HTERT RPE-1 (cell line): ENCODE data around the gene RBFOX1.

Source experiments
- in situ Hi-C: fragments of 300-500 bp; cut with MboI; formaldehyde crosslinking; loops from 4 replicates; pipeline ENCODE4 v1.14.3; 2020; ENCODE audit warnings: low sequenced_read_pairs

RBFOX1 gene

GRCh38 chr16:7372095-7372494, 39.5 kb downstream of the RBFOX1 start:
- in situ Hi-C loops = no loop called here

GRCh38 chr16:7373776-7374175, 41.1 kb downstream of the RBFOX1 start:
- in situ Hi-C loops = no loop called here

- in situ Hi-C loops = no loop called here
Observed at GRCh38 chr16:7374614-7375174, 42.0 kb downstream of the RBFOX1 start.

- in situ Hi-C loops = no loop called here
Observed at GRCh38 chr16:7376227-7376626, 43.6 kb downstream of the RBFOX1 start.

- in situ Hi-C loops = no loop called here
Observed at GRCh38 chr16:7377231-7377630, 44.6 kb downstream of the RBFOX1 start.

GRCh38 chr16:7378024-7378695, 45.5 kb downstream of the RBFOX1 start:
- in situ Hi-C loops = no loop called here

DNA sequence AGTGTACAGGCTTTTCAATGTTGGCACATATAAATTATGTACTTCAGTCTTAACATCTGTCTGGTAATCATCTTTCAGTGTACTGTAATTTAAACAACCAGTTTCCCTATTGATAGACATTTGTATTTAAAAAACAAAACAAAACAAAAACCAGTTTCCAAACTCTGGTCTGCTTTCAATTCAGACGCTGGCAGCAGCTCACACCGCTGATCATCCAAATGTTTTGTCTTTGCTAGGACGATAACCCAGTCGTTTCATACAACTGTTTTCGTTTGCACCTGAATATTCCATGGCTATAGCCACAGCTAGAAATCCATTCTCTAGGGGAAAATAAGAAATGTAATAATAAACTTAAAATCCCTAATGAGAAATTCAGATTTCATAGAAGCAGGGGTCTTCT, 47.8 kb downstream of the RBFOX1 start:
- in situ Hi-C loops = no loop called here

DNA sequence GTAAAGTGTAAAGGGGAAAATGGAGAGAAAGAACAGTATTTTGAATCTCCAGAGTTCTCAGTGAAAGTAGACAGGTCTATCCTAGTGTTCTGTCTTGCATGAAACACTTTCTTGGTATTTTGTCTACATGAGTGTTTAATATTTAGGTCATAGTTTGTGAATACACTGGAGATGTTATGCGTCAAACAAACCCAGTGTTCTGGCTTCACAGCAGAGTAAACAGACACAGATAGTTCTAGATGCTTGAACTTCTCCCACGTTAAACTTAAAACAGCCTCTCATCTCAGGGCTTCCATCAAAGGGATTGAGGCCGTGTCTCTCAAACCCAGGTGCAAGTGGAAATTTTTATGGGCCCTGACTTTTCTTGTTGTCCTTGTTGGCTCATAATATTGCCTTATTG, 48.3 kb downstream of the RBFOX1 start:
- in situ Hi-C loops = no loop called here

DNA sequence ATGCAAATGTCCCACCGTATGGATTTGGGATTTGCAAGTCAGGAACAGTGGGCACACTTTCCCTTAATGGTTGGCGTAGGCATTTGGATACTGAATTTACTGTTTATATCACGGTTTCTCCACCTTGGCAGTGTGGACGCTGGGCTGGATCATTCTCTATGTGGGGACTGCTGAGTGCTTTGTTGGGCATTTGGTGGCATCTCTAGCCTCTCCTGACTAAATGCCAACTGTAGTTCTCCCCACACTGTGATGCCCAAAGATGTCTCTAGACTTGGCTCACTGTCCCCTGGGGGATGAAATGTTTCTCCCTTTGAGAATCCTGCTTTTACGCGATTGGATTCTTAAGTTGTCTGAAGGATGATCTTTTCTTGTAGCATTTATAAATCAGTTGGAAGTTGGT, 49.0 kb downstream of the RBFOX1 start:
- in situ Hi-C loops = no loop called here

GRCh38 chr16:7382521-7382920, 49.9 kb downstream of the RBFOX1 start:
- in situ Hi-C loops = no loop called here

GRCh38 chr16:7390974-7391373, 58.3 kb downstream of the RBFOX1 start:
- in situ Hi-C loops = no loop called here

DNA sequence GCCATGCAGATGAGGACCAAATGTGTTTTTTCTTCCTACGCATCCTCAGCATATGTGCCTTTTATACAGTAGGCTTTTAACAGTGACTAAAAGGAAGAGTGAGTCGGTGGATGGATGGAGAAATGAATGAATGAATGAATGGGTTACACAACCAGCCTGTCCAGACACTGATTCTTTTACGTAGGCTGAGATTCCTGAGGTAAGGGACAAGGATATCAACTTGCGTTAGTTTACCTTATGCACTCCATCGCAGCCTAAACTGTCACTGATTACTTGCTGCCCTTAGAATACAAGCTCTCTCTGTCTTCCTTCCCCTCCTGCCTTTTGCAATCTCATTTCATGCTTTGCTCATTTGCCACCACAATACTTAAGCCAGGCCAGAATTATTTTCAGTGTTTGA, 59.0 kb downstream of the RBFOX1 start:
- in situ Hi-C loops = no loop called here

DNA sequence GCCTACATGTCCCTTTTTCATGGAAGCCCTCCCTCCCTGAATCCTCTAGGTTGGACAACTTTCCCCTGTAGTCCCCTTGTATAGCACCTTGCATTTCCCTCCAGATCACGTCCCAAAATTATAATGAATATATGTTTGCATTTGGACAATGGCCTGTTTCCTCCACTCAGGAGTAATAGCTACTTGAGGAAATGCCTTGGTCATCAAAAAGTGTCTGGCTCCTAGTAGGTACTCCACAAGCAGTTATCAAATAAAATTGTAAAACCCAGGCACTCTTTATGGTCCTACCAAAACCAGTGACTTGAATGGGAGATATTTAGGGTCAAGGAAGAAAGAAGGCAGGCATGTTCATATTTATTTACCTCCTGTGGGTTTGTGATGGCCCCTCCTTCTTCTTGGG, 59.6 kb downstream of the RBFOX1 start:
- in situ Hi-C loops = no loop called here

GRCh38 chr16:7393680-7394079, 61.0 kb downstream of the RBFOX1 start:
- in situ Hi-C loops = no loop called here

DNA sequence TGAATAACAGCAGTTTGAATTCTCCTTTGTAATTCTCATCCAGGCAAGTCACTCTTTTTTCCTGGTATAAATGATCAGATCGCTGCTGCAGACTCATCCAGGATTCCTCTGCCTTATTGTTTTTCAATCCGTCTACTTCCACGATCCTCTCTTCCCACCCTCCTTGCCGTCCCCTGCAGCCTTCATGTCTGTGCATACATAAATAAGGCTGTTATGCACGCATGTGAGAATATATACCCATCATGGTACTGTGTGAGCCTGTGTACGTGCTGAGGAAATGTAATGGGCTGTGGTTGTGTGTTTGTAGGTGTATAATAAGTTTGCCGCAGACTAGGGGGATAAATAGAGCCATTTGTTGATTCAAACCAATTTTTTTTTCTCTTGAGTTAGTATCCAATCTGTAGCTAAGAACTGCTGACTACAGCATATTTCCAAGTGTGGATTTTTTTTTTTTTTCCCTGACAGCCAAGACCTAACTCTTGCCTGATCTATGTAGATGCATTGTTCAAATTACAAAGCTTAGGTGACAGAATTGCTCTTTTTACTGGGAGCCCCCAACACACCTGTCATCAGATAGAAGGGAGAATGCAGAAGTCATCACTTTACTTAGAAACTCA, 62.2 kb downstream of the RBFOX1 start:
- in situ Hi-C loops = no loop called here

GRCh38 chr16:7397901-7398300, 65.3 kb downstream of the RBFOX1 start:
- in situ Hi-C loops = no loop called here

GRCh38 chr16:7398536-7398935, 65.9 kb downstream of the RBFOX1 start:
- in situ Hi-C loops = no loop called here

- in situ Hi-C loops = no loop called here
Observed at GRCh38 chr16:7399296-7399695, 66.7 kb downstream of the RBFOX1 start.

GRCh38 chr16:7400117-7400890, 67.7 kb downstream of the RBFOX1 start:
- in situ Hi-C loops = no loop called here

GRCh38 chr16:7404217-7404616, 71.6 kb downstream of the RBFOX1 start:
- in situ Hi-C loops = no loop called here

DNA sequence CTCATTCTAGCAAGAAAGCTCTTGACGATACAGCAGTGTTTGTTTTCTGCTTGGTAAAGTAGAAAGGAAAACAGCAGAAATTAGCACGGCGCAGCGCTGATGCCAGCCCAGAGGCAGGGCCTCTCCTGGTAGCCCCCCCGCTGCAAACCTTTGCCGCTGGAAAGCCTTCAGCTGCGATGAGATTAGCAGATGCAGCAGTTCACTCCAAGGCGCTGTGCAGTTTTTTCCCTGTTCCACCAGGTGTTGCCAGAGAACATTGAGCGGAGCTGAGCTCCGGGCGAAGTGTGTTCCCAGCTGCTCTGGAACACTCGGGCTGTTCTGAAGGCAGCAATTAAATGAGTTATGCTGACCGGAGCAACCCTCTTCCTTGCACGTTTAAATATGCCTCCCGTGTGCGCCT, 72.5 kb downstream of the RBFOX1 start:
- in situ Hi-C loops = no loop called here
